ENCODE data around the gene BRS3. TPM values are rescaled to one million over a fixed set of nuclear protein-coding genes. Genes with fewer than 3 reads are reported as not detected.

BRS3 gene
- total and polyA plus RNA-seq, 7 donors, result 0.08 to 0.09 TPM; not detected in 5

- 76 to 97% (median 88%) methylated on average over 2 of the region's 2 CpGs for WGBS, 3 donors
- no peaks in the 10 kb centered on the region for H3K36me3 ChIP-seq (ENCODE audit: insufficient read depth in 1 of 2, low read depth in 1 of 2)
- ATAC-seq, result no peak
- no peak for DNase-seq
- H3K9me3 ChIP-seq, result no peaks in the 10 kb centered on the region
- H3K27me3 ChIP-seq (ENCODE audit: insufficient read depth in 3 of 3, low read length in 2 of 3), result peaks cover 0 to 13% (median 0%) of the 10 kb centered on the region in 3 donors
- intact Hi-C loops (cut with DNase I), result no loop called here
- H3K4me1 ChIP-seq, result no peaks in the 10 kb centered on the region
- no peak for TF ChIP-seq CTCF (IDR thresholded peaks at IDR 0.05)
- no peak overlapping the region for H3K4me3 ChIP-seq
- H3K27ac ChIP-seq, result no peak overlapping the region
Measured at GRCh38 chrX:136468391-136469103, 19.2 kb upstream of the BRS3 start.

- intact Hi-C loops (cut with DNase I), result no loop called here
- peaks cover 0 to 8% (median 0%) of the 10 kb centered on the region in 3 donors for H3K27me3 ChIP-seq (ENCODE audit: insufficient read depth in 3 of 3, low read length in 2 of 3)
- H3K4me3 ChIP-seq, result no peak overlapping the region
- H3K9me3 ChIP-seq, result no peaks in the 10 kb centered on the region
- H3K27ac ChIP-seq, result no peak overlapping the region
- no peaks in the 10 kb centered on the region for H3K4me1 ChIP-seq
- ATAC-seq (no peak), DNase-seq (no peak)
- no peaks in the 10 kb centered on the region for H3K36me3 ChIP-seq (ENCODE audit: insufficient read depth in 1 of 2, low read depth in 1 of 2)
- WGBS, 3 donors, result 54 to 82% (median 82%) methylated on average over 4 of the region's 4 CpGs
- TF ChIP-seq CTCF (IDR thresholded peaks at IDR 0.05), result no peak
Measured at GRCh38 chrX:136473663-136474062, 14.1 kb upstream of the BRS3 start.

GRCh38 chrX:136475236-136475635, 12.5 kb upstream of the BRS3 start:
- H3K9me3 ChIP-seq, result no peaks in the 10 kb centered on the region
- H3K27ac ChIP-seq, result no peak overlapping the region
- H3K27me3 ChIP-seq (ENCODE audit: insufficient read depth in 3 of 3, low read length in 2 of 3), result peaks cover 0 to 8% (median 0%) of the 10 kb centered on the region in 3 donors
- TF ChIP-seq CTCF (IDR thresholded peaks at IDR 0.05), result no peak
- H3K36me3 ChIP-seq (ENCODE audit: insufficient read depth in 1 of 2, low read depth in 1 of 2), result no peaks in the 10 kb centered on the region
- no peaks in the 10 kb centered on the region for H3K4me1 ChIP-seq
- DNase-seq (no peak), ATAC-seq (no peak)
- intact Hi-C loops (cut with DNase I), result no loop called here
- H3K4me3 ChIP-seq, result no peak overlapping the region
- WGBS, 3 donors, result 48 to 74% (median 54%) methylated on average over 3 of the region's 3 CpGs

- H3K4me3 ChIP-seq, result no peak overlapping the region
- TF ChIP-seq CTCF (IDR thresholded peaks at IDR 0.05), result no peak
- no peaks in the 10 kb centered on the region for H3K36me3 ChIP-seq (ENCODE audit: insufficient read depth in 1 of 2, low read depth in 1 of 2)
- 74 to 94% (median 93%) methylated on average over 2 of the region's 2 CpGs for WGBS, 3 donors
- ATAC-seq (no peak), DNase-seq (no peak)
- intact Hi-C loops (cut with DNase I), result no loop called here
- no peaks in the 10 kb centered on the region for H3K27me3 ChIP-seq (ENCODE audit: insufficient read depth in 3 of 3, low read length in 2 of 3)
- H3K9me3 ChIP-seq, result no peaks in the 10 kb centered on the region
- no peaks in the 10 kb centered on the region for H3K4me1 ChIP-seq
- H3K27ac ChIP-seq, result no peak overlapping the region
Measured at GRCh38 chrX:136476501-136476900, 11.2 kb upstream of the BRS3 start.

- DNase-seq (no peak), ATAC-seq (no peak)
- no peak for TF ChIP-seq CTCF (IDR thresholded peaks at IDR 0.05)
- H3K36me3 ChIP-seq (ENCODE audit: insufficient read depth in 1 of 2, low read depth in 1 of 2), result no peaks in the 10 kb centered on the region
- H3K27ac ChIP-seq, result no peak overlapping the region
- H3K27me3 ChIP-seq (ENCODE audit: insufficient read depth in 3 of 3, low read length in 2 of 3), result no peaks in the 10 kb centered on the region
- no peak overlapping the region for H3K4me3 ChIP-seq
- H3K4me1 ChIP-seq, result no peaks in the 10 kb centered on the region
- WGBS, 3 donors, result 64 to 95% (median 88%) methylated on average over 2 of the region's 2 CpGs
- no peaks in the 10 kb centered on the region for H3K9me3 ChIP-seq
- intact Hi-C loops (cut with DNase I), result no loop called here
Measured at GRCh38 chrX:136477026-136477425, 10.7 kb upstream of the BRS3 start.
